Transverse colon (tissue), 4 donors: Measurements from ENCODE around the gene ASTN1. TPM values are rescaled to one million over a fixed set of nuclear protein-coding genes. Genes with fewer than 3 reads are reported as not detected.

Experiments
- DNase-seq: peaks from one replicate; pipeline ENCODE4 v3.0.0-alpha.2; 2019
- H3K27ac ChIP-seq, 4 donors: fragments of 200-600 bp; sonication (generic); 2 replicates each; pipeline ENCODE4 v1.5.1; 2016 to 2018; ENCODE audit warnings: inconsistent platforms in 4 of 4
- H3K27me3 ChIP-seq: fragments of 200-600 bp; sonication (generic); 2 replicates; pipeline ENCODE4 v1.5.1; 2017; ENCODE audit warnings: inconsistent platforms
- H3K36me3 ChIP-seq, 4 donors: fragments of 200-600 bp; sonication (generic); 2 replicates each; pipeline ENCODE4 v1.5.1; 2017 to 2019; ENCODE audit warnings: inconsistent platforms in 4 of 4
- H3K4me1 ChIP-seq, 4 donors: fragments of 200-600 bp; sonication (generic); 2 replicates each; pipeline ENCODE4 v1.5.1; 2017 to 2020; ENCODE audit warnings: inconsistent platforms in 4 of 4
- H3K4me3 ChIP-seq, 4 donors: fragments of 200-600 bp; sonication (generic); 1 replicate in 1 of 4; 2 replicates in 3 of 4; pipeline versions ENCODE4 v1.5.1 to v1.6.1; 2017 to 2019; ENCODE audit warnings: inconsistent platforms in 4 of 4
- H3K9me3 ChIP-seq, 2 donors: fragments of 200-600 bp; sonication (generic); 2 replicates each; pipeline ENCODE4 v1.5.1; 2017 to 2019; ENCODE audit warnings: inconsistent platforms in 2 of 2
- CTCF ChIP-seq, 5 experiments: fragments of 200-600 bp in 3 of 5; fragments of 450-650 bp in 2 of 5; sonication (generic) in 3 of 5; IDR thresholded peaks; 1 replicate in 2 of 5; 2 replicates in 3 of 5; pipeline ENCODE4 v1.5.1; 2016 to 2017; ENCODE audit warnings: antibody characterized with exemption in 5 of 5, inconsistent platforms in 3 of 5, mild to moderate bottlenecking in 2 of 5, moderate library complexity in 1 of 5
- EP300 ChIP-seq: sonication (generic); formaldehyde crosslinking; IDR thresholded peaks from one replicate; pipeline ENCODE4 v1.6.1; 2017; ENCODE audit warnings: antibody characterized with exemption, low read depth
- POLR2A ChIP-seq: fragments of 450-650 bp; IDR thresholded peaks from one replicate; pipeline ENCODE4 v1.6.1; 2016; ENCODE audit warnings: antibody characterized with exemption, mild to moderate bottlenecking, moderate library complexity
- POLR2AphosphoS5 ChIP-seq, 3 donors: sonication (generic); formaldehyde crosslinking; IDR thresholded peaks; one replicate each; pipeline ENCODE4 v1.6.1; 2016; ENCODE audit warnings: antibody characterized with exemption in 3 of 3
- WGBS, 2 donors: methylation state at CpG; one replicate each; pipeline ENCODE4 v1.1.5; 2018; ENCODE audit warnings: low coverage in 1 of 2; 5-methylcytosine and 5-hydroxymethylcytosine counted together
- in situ Hi-C, 4 donors: fragments of 200-750 bp; cut with MboI; loops; one replicate each; pipeline versions ENCODE4 v1.15.0 to v1.15.1; 2017; ENCODE audit warnings: low sequenced_read_pairs in 3 of 4, low pct_ligation_motif_present in 1 of 4, low pct_unique_long_range_greater_than_20kb in 1 of 4
- intact Hi-C: fragments of 100-400 bp; cut with DNase I; formaldehyde crosslinking; loops from one replicate; pipeline ENCODE4 v1.15.1; 2023; ENCODE audit warnings: low total_unique reads
- total RNA-seq, 4 donors: library from RNA; depleted of rRNA; stranded (reverse); fragments of >200 nt; gene quantifications; one replicate each; pipeline ENCODE4 v1.1.0, GENCODE V29; 2016

The ASTN1 gene
- total RNA-seq, 4 donors from 2014 or later, result 0.27 to 3.0 (median 0.74) TPM

DNA sequence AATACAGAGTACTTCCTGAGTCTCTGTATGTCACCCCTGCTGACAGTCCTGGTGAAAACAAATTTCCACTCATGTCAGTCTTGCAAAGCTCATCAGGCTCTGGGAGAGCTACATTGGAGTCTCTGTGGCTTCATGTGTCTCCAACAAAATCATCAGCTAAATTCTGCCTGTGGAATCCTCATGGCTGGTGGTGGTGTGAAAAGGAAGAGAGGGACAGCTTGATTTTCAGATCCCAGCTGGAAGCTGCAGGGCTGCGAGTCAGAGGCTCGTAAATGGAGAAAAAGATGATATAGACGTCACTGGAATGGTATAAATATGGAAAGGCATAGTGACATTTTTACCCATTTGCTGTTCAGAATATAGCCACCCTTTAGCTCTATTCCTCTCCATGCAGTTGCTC lies 150.2 kb downstream of the ASTN1 start:
- H3K27ac ChIP-seq, result no peak overlapping the region
- no peak overlapping the region for H3K4me3 ChIP-seq
- DNase-seq, result no peak
- H3K9me3 ChIP-seq, result no peaks in the 10 kb centered on the region
- 29 to 65% methylated on average over 3 of the region's 3 CpGs for WGBS, 2 donors
- no peak for TF ChIP-seq POLR2AphosphoS5 (IDR thresholded peaks at IDR 0.05)
- no peak for TF ChIP-seq POLR2A
- no peak for TF ChIP-seq CTCF (IDR thresholded peaks at IDR 0.05)
- no peak for TF ChIP-seq EP300
- H3K27me3 ChIP-seq, result no peaks in the 10 kb centered on the region
- in situ Hi-C loops, result no loop called here
- intact Hi-C loops, result no loop called here
- H3K4me1 ChIP-seq, result no peaks in the 10 kb centered on the region
- H3K36me3 ChIP-seq, result no peaks in the 10 kb centered on the region

GRCh38 chr1:177012342-177012925 lies 152.1 kb downstream of the ASTN1 start:
- no peaks in the 10 kb centered on the region for H3K9me3 ChIP-seq
- no peaks in the 10 kb centered on the region for H3K27me3 ChIP-seq
- TF ChIP-seq POLR2AphosphoS5 (IDR thresholded peaks at IDR 0.05) (no peak), EP300 (no peak), CTCF (IDR thresholded peaks at IDR 0.05) (no peak), POLR2A (no peak)
- in situ Hi-C loops (no loop called here), intact Hi-C loops (no loop called here)
- no peak overlapping the region for H3K27ac ChIP-seq
- DNase-seq, result no peak
- no peaks in the 10 kb centered on the region for H3K36me3 ChIP-seq
- no peaks in the 10 kb centered on the region for H3K4me1 ChIP-seq
- 56 to 74% methylated on average over 2 of the region's 2 CpGs for WGBS, 2 donors
- no peak overlapping the region for H3K4me3 ChIP-seq

DNA sequence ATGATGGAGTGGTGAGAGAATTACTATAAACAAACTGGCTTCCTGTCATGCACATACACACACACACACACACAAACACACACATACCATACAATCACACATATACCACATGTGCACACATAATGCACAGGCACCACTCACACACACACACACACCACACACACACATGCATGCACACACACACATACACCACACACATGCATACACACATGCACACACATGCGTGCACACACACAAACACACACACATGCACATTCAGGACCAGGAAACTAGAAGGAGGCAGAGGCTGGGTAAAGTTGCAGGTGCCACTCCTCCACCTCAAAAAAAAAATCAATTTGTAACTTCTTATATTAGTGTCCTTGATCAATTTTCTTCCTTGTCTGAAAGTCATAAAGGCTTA lies 153.0 kb downstream of the ASTN1 start:
- H3K36me3 ChIP-seq, result no peaks in the 10 kb centered on the region
- in situ Hi-C loops, result no loop called here
- no peak for DNase-seq
- intact Hi-C loops, result no loop called here
- no peaks in the 10 kb centered on the region for H3K9me3 ChIP-seq
- no peak overlapping the region for H3K27ac ChIP-seq
- H3K4me1 ChIP-seq, result no peaks in the 10 kb centered on the region
- H3K4me3 ChIP-seq, result no peak overlapping the region
- 79% methylated on average over 1 of the region's 1 CpG; no CpG with 5 or more reads in 1 of the 2 donors for WGBS, 2 donors
- H3K27me3 ChIP-seq, result no peaks in the 10 kb centered on the region
- TF ChIP-seq POLR2A (no peak), POLR2AphosphoS5 (IDR thresholded peaks at IDR 0.05) (no peak), CTCF (IDR thresholded peaks at IDR 0.05) (no peak), EP300 (no peak)

GRCh38 chr1:177010211-177010825 lies 154.2 kb downstream of the ASTN1 start:
- H3K36me3 ChIP-seq, result no peaks in the 10 kb centered on the region
- in situ Hi-C loops, result no loop called here
- 60% methylated on average over 1 of the region's 1 CpG for WGBS, 2 donors
- no peak overlapping the region for H3K4me3 ChIP-seq
- H3K9me3 ChIP-seq, result no peaks in the 10 kb centered on the region
- intact Hi-C loops, result no loop called here
- DNase-seq, result no peak
- H3K27me3 ChIP-seq, result no peaks in the 10 kb centered on the region
- H3K4me1 ChIP-seq, result no peaks in the 10 kb centered on the region
- H3K27ac ChIP-seq, result no peak overlapping the region
- TF ChIP-seq POLR2A (no peak), POLR2AphosphoS5 (IDR thresholded peaks at IDR 0.05) (no peak), CTCF (IDR thresholded peaks at IDR 0.05) (no peak)
